PC-3 (cell line): ENCODE results near the gene DLGAP1.

Experiments
- CTCF ChIP-seq: fragments of 300-600 bp; sonication (generic); conservative IDR thresholded peaks from 2 replicates; pipeline ENCODE4 v1.5.1; 2017; ENCODE audit warnings: antibody characterized with exemption, low read depth, mild to moderate bottlenecking, low read length
- EZH2 ChIP-seq: fragments of 300-600 bp; sonication (generic); IDR thresholded peaks from one replicate; pipeline ENCODE4 v1.6.1; 2017; ENCODE audit warnings: antibody characterized with exemption, mild to moderate bottlenecking, low read length; ENCODE audit not compliant: unreplicated experiment
- EZH2phosphoT487 ChIP-seq: fragments of 300-600 bp; sonication (generic); IDR thresholded peaks from 2 replicates; pipeline ENCODE4 v1.6.1; 2018; ENCODE audit warnings: mild to moderate bottlenecking, antibody characterized with exemption, low read length, borderline replicate concordance

- no peak for TF ChIP-seq EZH2phosphoT487
- TF ChIP-seq EZH2, result no peak
- no peak for TF ChIP-seq CTCF
Measured at GRCh38 chr18:3759099-3759498, 696.0 kb downstream of the DLGAP1 start.
